ENCODE data around the gene AP1G1.

AP1G1 gene

DNA sequence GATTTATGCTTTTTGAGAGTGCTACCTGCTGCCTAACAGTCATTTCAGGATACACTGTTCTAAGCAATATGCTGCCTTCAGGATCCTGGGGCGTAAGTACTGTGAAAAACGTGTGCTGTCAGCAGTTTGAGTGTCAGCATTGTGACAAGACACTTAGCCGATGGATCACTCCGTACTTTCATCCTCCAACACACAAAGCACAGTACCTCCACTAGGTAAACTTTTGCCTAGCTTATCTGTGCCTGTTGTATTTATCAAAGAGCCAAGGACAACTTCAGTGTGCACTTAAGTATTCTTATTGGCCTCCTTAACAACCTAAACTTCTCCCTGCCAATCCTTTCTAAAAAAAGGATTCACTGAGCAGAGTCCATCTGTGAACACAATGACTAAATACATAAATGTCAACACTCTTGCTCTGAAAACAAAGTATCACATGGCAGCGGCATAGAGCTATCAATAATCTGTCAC lies 50.3 kb downstream of the AP1G1 start:
- DNase-seq (ENCODE audit: low read depth in 3 of 3, low spot score in 1 of 3), result no peak

- DNase-seq (ENCODE audit: low read depth in 3 of 3, low spot score in 1 of 3), result no peak
Measured at GRCh38 chr16:71754652-71755051, 54.0 kb downstream of the AP1G1 start.

GRCh38 chr16:71754108-71754507 lies 54.5 kb downstream of the AP1G1 start:
- no peak for DNase-seq (ENCODE audit: low read depth in 3 of 3, low spot score in 1 of 3)

DNA sequence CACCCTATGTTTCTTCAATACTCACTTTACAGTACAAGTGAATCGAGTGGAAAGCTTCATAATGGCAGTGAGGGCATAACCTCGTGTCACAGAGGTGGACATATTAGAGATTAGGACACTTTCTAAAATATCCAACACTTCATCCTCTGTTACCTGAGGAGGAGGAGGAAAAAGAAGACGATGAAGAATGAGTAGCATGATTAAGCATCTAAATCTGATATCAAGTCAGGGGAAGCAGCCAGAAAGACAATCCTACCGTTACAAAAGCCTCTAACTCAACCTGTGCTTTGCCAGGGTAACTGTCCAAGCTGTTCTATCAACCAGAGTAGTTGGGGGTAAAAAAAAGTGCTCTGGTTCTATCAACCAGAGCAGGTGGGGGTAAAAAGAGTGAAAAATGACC lies 60.4 kb downstream of the AP1G1 start:
- DNase-seq (ENCODE audit: low read depth in 3 of 3, low spot score in 1 of 3), result no peak

GRCh38 chr16:71746442-71747046 lies 62.1 kb downstream of the AP1G1 start:
- DNase-seq (ENCODE audit: low read depth in 3 of 3, low spot score in 1 of 3), result no peak

DNA sequence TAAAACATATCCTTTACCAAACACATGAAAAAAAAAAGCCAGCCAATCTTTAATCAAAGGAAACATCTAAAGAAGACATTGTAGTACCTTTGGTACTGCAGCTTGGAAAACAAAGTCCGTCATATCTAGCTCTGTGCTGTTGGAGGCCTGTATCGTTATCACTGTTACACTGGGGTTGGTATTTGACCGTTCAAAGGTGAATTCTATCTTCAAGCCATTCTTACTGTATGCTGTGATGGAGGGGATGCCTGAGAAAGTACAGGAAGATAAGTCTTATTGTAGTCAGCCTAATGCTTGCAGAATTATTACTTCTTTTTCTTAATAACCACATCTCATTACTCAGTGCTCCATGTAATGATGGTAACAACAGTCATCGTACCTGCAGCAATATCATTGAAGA lies 69.8 kb downstream of the AP1G1 start:
- no peak for DNase-seq (ENCODE audit: low read depth in 3 of 3, low spot score in 1 of 3)

GRCh38 chr16:71737501-71737900 lies 71.1 kb downstream of the AP1G1 start:
- no peak for DNase-seq (ENCODE audit: low read depth in 3 of 3, low spot score in 1 of 3)

GRCh38 chr16:71734511-71734910 lies 74.1 kb downstream of the AP1G1 start:
- DNase-seq (ENCODE audit: low read depth in 3 of 3, low spot score in 1 of 3), result no peak

DNA sequence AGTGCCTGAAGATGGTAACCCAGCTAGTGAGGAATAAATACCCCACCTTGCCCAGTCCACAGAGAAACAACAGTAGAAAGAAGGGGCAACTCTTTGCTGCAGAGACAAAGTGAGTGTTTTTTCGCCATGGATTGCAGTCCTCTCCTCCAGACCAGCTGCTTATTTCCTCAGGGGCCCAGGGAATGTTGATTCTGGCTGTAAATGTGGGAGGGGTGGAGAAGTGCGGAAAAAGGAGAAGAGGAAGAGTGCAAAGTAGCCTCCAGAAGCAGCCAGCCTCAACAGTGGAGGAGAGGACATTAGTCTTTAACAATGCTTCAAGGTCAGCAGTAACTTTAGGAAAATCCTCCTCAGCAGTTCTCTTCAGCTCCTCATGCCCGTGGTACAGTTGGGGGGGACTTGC lies 76.0 kb downstream of the AP1G1 start:
- DNase-seq (ENCODE audit: low read depth in 3 of 3, low spot score in 1 of 3), result no peak

DNA sequence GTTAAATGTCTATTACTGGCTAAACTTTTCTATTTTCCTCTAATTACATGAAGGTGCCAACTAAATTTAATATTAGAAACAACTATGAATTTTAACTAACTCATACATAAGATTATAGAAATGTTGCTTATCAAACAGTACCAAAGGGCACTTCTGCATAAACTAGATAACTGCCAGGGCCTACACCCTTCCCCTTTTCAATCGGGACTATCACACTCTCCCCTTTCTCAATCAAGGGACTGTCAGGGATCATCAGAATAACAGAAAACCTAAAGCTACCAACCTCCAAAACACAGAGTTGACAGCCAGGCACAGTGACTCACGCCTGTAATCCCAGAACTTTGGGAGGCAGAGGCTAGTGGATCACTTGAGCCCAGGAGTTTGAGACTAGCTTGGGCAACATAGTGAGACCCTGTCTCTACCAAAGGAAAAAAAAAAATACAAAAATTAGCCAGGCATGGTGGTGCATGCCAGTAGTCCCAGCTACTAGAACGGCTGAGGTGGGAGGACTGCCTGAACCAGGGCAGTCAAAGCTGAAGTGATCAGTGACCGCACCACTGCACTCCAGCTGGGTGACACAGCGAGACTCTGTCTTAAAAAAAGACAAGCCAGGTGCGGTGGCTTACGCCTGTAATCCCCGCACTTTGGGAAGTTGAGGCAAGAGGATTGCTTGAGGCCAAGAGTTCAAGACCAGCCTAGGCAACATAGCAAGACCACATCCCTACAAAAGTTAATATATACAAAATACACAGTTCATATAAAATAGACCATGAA lies 80.9 kb downstream of the AP1G1 start:
- no peak for DNase-seq (ENCODE audit: low read depth in 3 of 3, low spot score in 1 of 3)

DNA sequence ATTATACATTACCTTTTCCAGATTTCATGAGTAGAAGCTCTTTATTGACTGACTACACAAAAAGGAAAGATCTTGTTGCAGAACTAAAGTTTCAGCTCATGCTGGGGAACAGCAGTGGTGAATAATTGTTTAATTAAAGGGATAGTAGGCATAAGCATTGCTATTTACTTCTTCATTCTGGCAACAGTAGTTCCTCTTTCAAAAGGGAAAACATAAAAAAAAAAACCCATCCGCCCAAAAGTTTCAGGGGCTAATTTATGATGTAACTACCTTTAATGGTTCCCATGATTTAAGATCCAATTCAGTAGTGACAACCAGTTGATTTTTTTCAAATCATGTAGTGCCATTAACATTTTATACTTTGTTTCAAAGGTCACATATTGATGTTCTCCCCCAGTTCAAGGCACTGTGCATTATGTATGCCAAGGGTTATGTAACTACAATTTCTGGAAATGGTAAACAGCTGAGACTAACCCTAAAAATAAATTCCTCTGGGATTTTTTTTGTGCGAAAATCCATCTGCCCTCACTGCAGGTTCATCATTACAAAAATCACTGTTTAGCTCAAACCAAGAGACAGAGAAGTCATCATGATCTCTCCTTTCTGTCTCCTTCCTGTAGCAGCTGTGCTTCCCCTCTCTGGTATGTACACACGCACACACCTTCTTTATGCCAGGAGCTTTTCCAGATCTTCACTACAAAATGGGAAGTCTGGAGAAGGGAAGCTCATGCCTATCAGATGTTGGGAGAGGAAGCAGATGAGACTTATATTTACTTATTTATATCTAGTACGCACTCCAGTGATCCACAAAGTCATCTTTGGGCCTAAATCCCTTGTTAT lies 81.9 kb downstream of the AP1G1 start:
- DNase-seq (ENCODE audit: low read depth in 3 of 3, low spot score in 1 of 3), result no peak

DNA sequence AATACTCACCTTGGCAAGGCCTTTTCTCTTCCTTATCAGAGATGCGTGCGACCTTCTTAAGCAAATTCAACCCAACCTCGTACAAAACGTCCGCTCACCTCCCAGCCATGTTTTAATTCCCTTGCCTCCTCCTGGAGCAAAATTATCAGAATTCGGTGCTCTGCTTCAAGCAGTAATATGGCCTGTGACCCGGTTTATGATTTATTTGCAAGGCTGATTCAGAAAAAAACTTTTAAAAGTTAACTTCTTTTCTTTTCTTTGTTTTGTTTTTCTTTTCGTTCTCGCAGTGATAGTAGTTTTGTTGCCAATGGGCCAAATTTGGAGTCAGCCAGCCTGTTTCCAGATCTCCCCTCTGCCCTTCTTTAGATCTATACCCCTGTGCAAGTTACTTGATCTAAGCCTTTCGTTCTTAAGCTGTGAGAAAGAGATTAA lies 84.3 kb downstream of the AP1G1 start, which contains the start of gene PHLPP2:
TSS of gene PHLPP2 (minus strand) at position 382 of the 432 bp plus-strand sequence. CDS start 9,906 bp downstream, outside the sequence.
- DNase-seq (ENCODE audit: low read depth in 3 of 3, low spot score in 1 of 3), result no peak

DNA sequence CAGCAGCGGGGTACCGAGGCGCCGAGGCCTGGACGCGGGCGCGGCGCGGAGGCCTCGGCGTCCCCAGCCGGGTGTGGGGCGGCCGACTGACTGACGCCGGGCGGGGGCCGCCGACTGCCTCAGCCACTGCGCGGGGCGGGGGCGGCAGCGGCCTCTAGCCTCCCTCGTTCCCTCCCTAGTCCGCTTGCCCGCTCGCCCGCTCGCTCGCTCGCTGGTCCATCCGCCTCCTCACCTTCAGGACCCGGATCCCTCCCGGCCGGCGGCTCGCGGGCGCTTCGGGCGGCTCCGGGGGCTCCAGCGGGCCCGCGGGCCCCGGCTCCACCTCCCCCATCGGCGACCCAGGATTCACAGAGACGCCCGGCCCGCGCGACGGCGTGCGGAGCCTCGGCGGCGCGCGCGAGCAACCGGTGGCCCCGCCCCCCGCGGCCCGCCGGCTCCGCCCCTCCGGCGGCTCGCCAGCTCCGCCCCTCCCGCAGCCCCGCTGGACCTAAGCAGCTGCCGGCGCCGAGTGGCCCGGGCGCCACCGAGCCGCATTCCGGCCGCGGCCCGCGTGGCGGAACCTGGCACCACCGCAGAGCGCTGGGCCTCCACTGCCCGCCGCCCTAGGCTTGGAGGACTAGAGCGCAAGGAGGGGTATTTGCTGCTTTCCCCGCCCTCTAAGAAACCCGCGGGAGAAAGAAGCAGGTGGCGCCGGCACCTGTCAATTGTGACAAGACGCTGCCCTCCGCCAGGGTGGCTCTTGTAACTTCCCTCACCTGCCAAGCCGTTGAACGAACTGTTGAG lies 84.9 kb downstream of the AP1G1 start:
- DNase-seq (ENCODE audit: low read depth in 3 of 3, low spot score in 1 of 3), result peak; percentile 40 to 73 (median 48)

DNA sequence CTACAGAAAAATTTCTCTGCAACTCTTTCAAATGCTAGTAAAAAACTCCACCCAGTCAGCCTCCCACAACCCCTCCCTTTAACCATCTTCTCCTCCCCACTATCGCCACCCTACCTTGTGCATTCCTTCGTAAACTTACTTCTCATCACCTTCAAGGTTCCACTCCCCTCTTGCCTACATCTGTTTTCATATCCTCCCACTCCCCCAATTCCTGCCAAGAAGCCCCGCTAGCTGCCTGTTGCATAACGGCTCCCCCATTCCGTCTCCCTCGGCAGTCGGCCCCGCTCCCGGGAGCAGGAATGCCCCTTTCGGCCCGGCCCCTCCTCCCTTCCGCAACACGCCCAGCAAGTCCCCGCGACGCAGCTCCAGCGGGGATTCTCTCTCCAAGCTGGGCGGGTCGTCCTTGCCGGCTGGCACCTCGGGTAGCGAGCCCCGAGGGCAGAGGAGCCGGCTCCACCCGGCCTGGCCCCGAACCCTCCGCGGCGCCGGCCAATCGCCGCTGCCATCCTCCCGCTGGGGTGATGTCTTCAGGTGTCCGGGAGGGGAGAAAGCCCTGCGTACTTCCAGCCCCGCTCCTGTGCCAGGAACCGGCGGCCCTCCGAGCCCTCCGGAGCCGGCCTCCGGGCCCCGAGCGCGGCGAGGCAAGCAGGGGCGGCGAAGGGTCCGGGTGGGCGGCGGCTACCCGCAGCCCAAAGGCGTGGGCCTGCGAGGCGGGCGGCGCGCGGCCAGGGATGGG lies 85.7 kb downstream of the AP1G1 start:
- peak in 2 of 3 donors; percentile 4 to 37 for DNase-seq (ENCODE audit: low read depth in 3 of 3, low spot score in 1 of 3)

- no peak for DNase-seq (ENCODE audit: low read depth in 3 of 3, low spot score in 1 of 3)
Measured at GRCh38 chr16:71721066-71721740, 87.4 kb downstream of the AP1G1 start.

DNA sequence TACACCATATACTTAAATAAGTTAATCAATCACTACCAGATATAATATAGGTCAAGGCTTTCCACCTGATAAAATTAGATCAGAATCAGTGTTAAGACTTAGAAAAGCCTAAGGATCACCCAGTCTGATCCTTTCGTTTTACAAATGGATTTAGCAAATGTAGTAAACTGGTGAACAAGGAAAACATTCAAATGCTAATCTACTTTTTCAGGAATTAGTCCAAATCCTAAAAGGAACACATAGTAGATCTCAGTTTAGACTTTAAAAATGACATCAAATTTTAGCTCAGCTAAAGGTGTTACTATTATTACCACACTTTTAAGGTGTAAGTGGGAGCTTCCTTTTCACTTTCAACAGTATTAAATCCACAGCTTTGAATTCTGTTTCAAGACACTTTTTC lies 96.1 kb downstream of the AP1G1 start:
- no peak for DNase-seq (ENCODE audit: low read depth in 3 of 3, low spot score in 1 of 3)

DNA sequence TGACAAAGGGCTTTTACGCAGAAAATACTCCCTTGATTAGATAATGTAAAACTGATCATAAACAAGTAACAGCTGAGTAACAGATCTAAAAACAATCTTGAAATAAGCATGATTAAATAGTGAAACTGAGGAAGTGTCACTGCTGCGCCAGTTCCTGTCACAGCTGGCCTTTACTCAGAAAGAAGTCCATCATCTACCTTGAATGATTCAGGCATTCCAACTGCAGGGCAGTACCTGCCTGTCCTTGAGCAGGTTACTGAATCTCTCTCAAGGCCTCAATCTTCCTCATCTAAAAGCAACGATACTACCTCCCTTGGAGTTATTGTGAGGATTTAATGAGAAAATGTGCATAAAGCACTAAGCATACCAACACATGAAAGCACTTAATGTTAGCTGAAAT lies 96.8 kb downstream of the AP1G1 start:
- no peak for DNase-seq (ENCODE audit: low read depth in 3 of 3, low spot score in 1 of 3)

DNA sequence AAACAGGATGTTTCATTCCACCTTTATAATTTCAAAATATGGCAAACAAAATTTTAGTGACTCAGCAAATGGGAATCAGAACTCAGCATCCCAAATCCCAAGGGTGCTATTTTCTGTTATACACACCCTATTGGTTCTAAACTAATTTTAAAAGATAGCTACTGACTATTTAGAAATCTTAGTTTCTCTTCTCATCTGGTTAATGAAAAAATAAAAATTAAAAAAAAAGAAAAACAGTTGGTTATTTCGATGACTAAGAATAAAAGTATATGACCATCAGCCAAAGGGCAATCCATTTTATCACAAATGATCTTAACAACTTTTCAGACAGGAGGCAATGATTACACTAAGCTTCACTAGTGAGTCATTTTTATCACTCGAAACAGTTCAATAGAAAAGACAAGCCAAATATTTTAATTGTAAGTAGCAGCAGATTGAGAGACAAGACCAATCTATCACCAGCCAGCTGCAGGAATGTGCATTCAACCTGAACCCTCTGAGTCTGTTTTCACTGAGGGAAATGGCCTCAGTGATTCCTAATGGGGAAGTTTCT lies 99.3 kb downstream of the AP1G1 start:
- DNase-seq (ENCODE audit: low read depth in 3 of 3, low spot score in 1 of 3), result no peak

- no peak for DNase-seq (ENCODE audit: low read depth in 3 of 3, low spot score in 1 of 3)
Measured at GRCh38 chr16:71708696-71709095, 99.9 kb downstream of the AP1G1 start.

Measured in stimulated activated CD4-positive, alpha-beta T cell treated with anti-CD3 and anti-CD28 coated beads, TNF-alpha, amount 100 ng/mL, for 1 hour (primary cell).